Measurements from ENCODE around the gene SYNJ1.

The SYNJ1 gene

GRCh38 chr21:32726839-32727686 lies 750 bp downstream of the SYNJ1 start:
- no peaks in the 10 kb centered on the region for H3K36me3 ChIP-seq (ENCODE audit: insufficient read depth, low read length)
- no peaks in the 10 kb centered on the region for H3K4me1 ChIP-seq (ENCODE audit: insufficient read depth, low read length)
- H3K9me3 ChIP-seq (ENCODE audit: control insufficient read depth, insufficient read depth, low read length), result no peaks in the 10 kb centered on the region
- H3K9ac ChIP-seq (ENCODE audit: low read depth, low read length), result peak overlapping the region; percentile 93; the same call in 1 of the 2 replicates

GRCh38 chr21:32719085-32719484 lies 8.7 kb downstream of the SYNJ1 start:
- Histone ChIP-seq H3K36me3 (ENCODE audit: insufficient read depth, low read length) (no peaks in the 10 kb centered on the region), H3K9ac (ENCODE audit: low read depth, low read length) (no peak overlapping the region), H3K9me3 (ENCODE audit: control insufficient read depth, insufficient read depth, low read length) (no peaks in the 10 kb centered on the region)

GRCh38 chr21:32717851-32718316 lies 9.9 kb downstream of the SYNJ1 start:
- no peaks in the 10 kb centered on the region for H3K9me3 ChIP-seq (ENCODE audit: control insufficient read depth, insufficient read depth, low read length)
- no peaks in the 10 kb centered on the region for H3K36me3 ChIP-seq (ENCODE audit: insufficient read depth, low read length)

More at GRCh38 chr21:32719085-32719484, 8.7 kb downstream of the SYNJ1 start:
- H3K4me1 ChIP-seq (ENCODE audit: insufficient read depth, low read length), result no peaks in the 10 kb centered on the region

GRCh38 chr21:32716486-32716885 lies 11.3 kb downstream of the SYNJ1 start:
- Histone ChIP-seq H3K9me3 (ENCODE audit: control insufficient read depth, insufficient read depth, low read length) (no peaks in the 10 kb centered on the region), H3K4me1 (ENCODE audit: insufficient read depth, low read length) (no peaks in the 10 kb centered on the region), H3K9ac (ENCODE audit: low read depth, low read length) (no peak overlapping the region), H3K36me3 (ENCODE audit: insufficient read depth, low read length) (no peaks in the 10 kb centered on the region)

More at GRCh38 chr21:32717851-32718316, 9.9 kb downstream of the SYNJ1 start:
- Histone ChIP-seq H3K9ac (ENCODE audit: low read depth, low read length) (no peak overlapping the region), H3K4me1 (ENCODE audit: insufficient read depth, low read length) (no peaks in the 10 kb centered on the region)

- Histone ChIP-seq H3K9me3 (ENCODE audit: control insufficient read depth, insufficient read depth, low read length) (no peaks in the 10 kb centered on the region), H3K4me1 (ENCODE audit: insufficient read depth, low read length) (peaks cover 3% of the 10 kb centered on the region; the same call in 1 of the 2 replicates)
Observed at GRCh38 chr21:32713726-32714125, 14.1 kb downstream of the SYNJ1 start.

GRCh38 chr21:32712641-32713040 lies 15.2 kb downstream of the SYNJ1 start:
- no peak overlapping the region for H3K9ac ChIP-seq (ENCODE audit: low read depth, low read length)
- peaks cover 3% of the 10 kb centered on the region; the same call in 1 of the 2 replicates for H3K4me1 ChIP-seq (ENCODE audit: insufficient read depth, low read length)
- H3K36me3 ChIP-seq (ENCODE audit: insufficient read depth, low read length), result no peaks in the 10 kb centered on the region
- no peaks in the 10 kb centered on the region for H3K9me3 ChIP-seq (ENCODE audit: control insufficient read depth, insufficient read depth, low read length)

More at GRCh38 chr21:32713726-32714125, 14.1 kb downstream of the SYNJ1 start:
- H3K9ac ChIP-seq (ENCODE audit: low read depth, low read length), result no peak overlapping the region
- H3K36me3 ChIP-seq (ENCODE audit: insufficient read depth, low read length), result no peaks in the 10 kb centered on the region

- H3K9ac ChIP-seq (ENCODE audit: low read depth, low read length), result no peak overlapping the region
- H3K36me3 ChIP-seq (ENCODE audit: insufficient read depth, low read length), result no peaks in the 10 kb centered on the region
- H3K4me1 ChIP-seq (ENCODE audit: insufficient read depth, low read length), result peaks cover 3% of the 10 kb centered on the region; the same call in 1 of the 2 replicates
- no peaks in the 10 kb centered on the region for H3K9me3 ChIP-seq (ENCODE audit: control insufficient read depth, insufficient read depth, low read length)
Observed at GRCh38 chr21:32712043-32712442, 15.8 kb downstream of the SYNJ1 start.

- peaks cover 3% of the 10 kb centered on the region; the same call in 1 of the 2 replicates for H3K4me1 ChIP-seq (ENCODE audit: insufficient read depth, low read length)
- no peaks in the 10 kb centered on the region for H3K36me3 ChIP-seq (ENCODE audit: insufficient read depth, low read length)
- H3K9ac ChIP-seq (ENCODE audit: low read depth, low read length), result no peak overlapping the region
- no peaks in the 10 kb centered on the region for H3K9me3 ChIP-seq (ENCODE audit: control insufficient read depth, insufficient read depth, low read length)
Observed at GRCh38 chr21:32710987-32711386, 16.8 kb downstream of the SYNJ1 start.

- Histone ChIP-seq H3K9me3 (ENCODE audit: control insufficient read depth, insufficient read depth, low read length) (no peaks in the 10 kb centered on the region), H3K9ac (ENCODE audit: low read depth, low read length) (no peak overlapping the region), H3K4me1 (ENCODE audit: insufficient read depth, low read length) (peaks cover 3% of the 10 kb centered on the region; the same call in 1 of the 2 replicates), H3K36me3 (ENCODE audit: insufficient read depth, low read length) (no peaks in the 10 kb centered on the region)
Observed at GRCh38 chr21:32710069-32710784, 17.6 kb downstream of the SYNJ1 start.

- Histone ChIP-seq H3K9ac (ENCODE audit: low read depth, low read length) (no peak overlapping the region), H3K36me3 (ENCODE audit: insufficient read depth, low read length) (no peaks in the 10 kb centered on the region), H3K4me1 (ENCODE audit: insufficient read depth, low read length) (peaks cover 3% of the 10 kb centered on the region; the same call in 1 of the 2 replicates), H3K9me3 (ENCODE audit: control insufficient read depth, insufficient read depth, low read length) (no peaks in the 10 kb centered on the region)
Observed at GRCh38 chr21:32708069-32708468, 19.7 kb downstream of the SYNJ1 start.

GRCh38 chr21:32705901-32706300 lies 21.9 kb downstream of the SYNJ1 start:
- H3K9me3 ChIP-seq (ENCODE audit: control insufficient read depth, insufficient read depth, low read length), result no peaks in the 10 kb centered on the region
- H3K9ac ChIP-seq (ENCODE audit: low read depth, low read length), result no peak overlapping the region
- peaks cover 3% of the 10 kb centered on the region; the same call in 1 of the 2 replicates for H3K4me1 ChIP-seq (ENCODE audit: insufficient read depth, low read length)
- no peaks in the 10 kb centered on the region for H3K36me3 ChIP-seq (ENCODE audit: insufficient read depth, low read length)

GRCh38 chr21:32705139-32705538 lies 22.7 kb downstream of the SYNJ1 start:
- H3K9me3 ChIP-seq (ENCODE audit: control insufficient read depth, insufficient read depth, low read length), result no peaks in the 10 kb centered on the region
- H3K4me1 ChIP-seq (ENCODE audit: insufficient read depth, low read length), result no peaks in the 10 kb centered on the region
- no peak overlapping the region for H3K9ac ChIP-seq (ENCODE audit: low read depth, low read length)
- H3K36me3 ChIP-seq (ENCODE audit: insufficient read depth, low read length), result no peaks in the 10 kb centered on the region

- no peaks in the 10 kb centered on the region for H3K4me1 ChIP-seq (ENCODE audit: insufficient read depth, low read length)
- H3K9me3 ChIP-seq (ENCODE audit: control insufficient read depth, insufficient read depth, low read length), result no peaks in the 10 kb centered on the region
- no peaks in the 10 kb centered on the region for H3K36me3 ChIP-seq (ENCODE audit: insufficient read depth, low read length)
- no peak overlapping the region for H3K9ac ChIP-seq (ENCODE audit: low read depth, low read length)
Observed at GRCh38 chr21:32702702-32703101, 25.1 kb downstream of the SYNJ1 start.

GRCh38 chr21:32698971-32699693 lies 28.7 kb downstream of the SYNJ1 start:
- Histone ChIP-seq H3K4me1 (ENCODE audit: insufficient read depth, low read length) (no peaks in the 10 kb centered on the region), H3K9me3 (ENCODE audit: control insufficient read depth, insufficient read depth, low read length) (no peaks in the 10 kb centered on the region), H3K36me3 (ENCODE audit: insufficient read depth, low read length) (no peaks in the 10 kb centered on the region), H3K9ac (ENCODE audit: low read depth, low read length) (no peak overlapping the region)

Measured in ES-I3 (cell line).